Thyroid gland (tissue), 4 donors: Measurements from ENCODE around the gene UPF1. TPM values are rescaled to one million over a fixed set of nuclear protein-coding genes. Genes with fewer than 3 reads are reported as not detected.

Source experiments
- DNase-seq, 2 donors: peaks; one replicate each; pipeline ENCODE4 v3.0.0-alpha.2; 2019
- H3K27ac ChIP-seq, 3 donors: fragments of 200-600 bp; sonication (generic); 1 replicate in 2 of 3; 2 replicates in 1 of 3; pipeline ENCODE4 v1.5.1; 2016 to 2019; ENCODE audit warnings: mild to moderate bottlenecking in 1 of 3, moderate library complexity in 1 of 3
- H3K27me3 ChIP-seq: fragments of 200-600 bp; sonication (generic); one replicate; pipeline ENCODE4 v1.5.1; 2019
- H3K36me3 ChIP-seq, 2 donors: fragments of 200-600 bp; sonication (generic); one replicate each; pipeline ENCODE4 v1.5.1; 2016 to 2019
- H3K4me1 ChIP-seq, 2 donors: fragments of 200-600 bp; sonication (generic); one replicate each; pipeline ENCODE4 v1.5.1; 2017 to 2019
- H3K4me3 ChIP-seq, 3 donors: fragments of 200-600 bp; sonication (generic); replicated peaks in 1 of 3; 1 replicate in 2 of 3; 2 replicates in 1 of 3; pipeline ENCODE4 v1.5.1; 2016; ENCODE audit warnings: mild to moderate bottlenecking in 1 of 3
- H3K9me3 ChIP-seq: fragments of 200-600 bp; sonication (generic); one replicate; pipeline ENCODE4 v1.5.1; 2017
- POLR2A ChIP-seq, 2 donors: fragments of 450-650 bp; IDR thresholded peaks; one replicate each; pipeline ENCODE4 v1.6.1; 2017; ENCODE audit warnings: antibody characterized with exemption in 2 of 2, mild to moderate bottlenecking in 2 of 2, moderate library complexity in 1 of 2
- WGBS, 2 donors: methylation state at CpG; one replicate each; pipeline ENCODE4 v1.1.5; 2017; 5-methylcytosine and 5-hydroxymethylcytosine counted together
- intact Hi-C: fragments of 100-400 bp; cut with DNase I; formaldehyde crosslinking; loops from one replicate; pipeline ENCODE4 v1.15.1; 2023
- total RNA-seq, 4 donors: library from RNA; depleted of rRNA; stranded (reverse); fragments of >200 nt; gene quantifications; one replicate each; pipeline ENCODE4 v1.2.3, GENCODE V29; 2016
- TF ChIP-seq, protein P1 (sequence below), 6 experiments: fragments of 200-600 bp in 3 of 6; fragments of 450-650 bp in 3 of 6; sonication (generic) in 3 of 6; IDR thresholded peaks; one replicate each; pipeline ENCODE4 v1.5.1; 2016 to 2019; ENCODE audit warnings: antibody characterized with exemption in 6 of 6, mild to moderate bottlenecking in 2 of 6, inconsistent platforms in 1 of 6, moderate library complexity in 1 of 6

UPF1 gene
- total RNA-seq, 4 donors from 2014 or later: 56.7 to 122 (median 79.6) TPM

- no peaks in the 10 kb centered on the region for H3K9me3 ChIP-seq
- H3K27me3 ChIP-seq: no peaks in the 10 kb centered on the region
- peaks cover 97 to 98% of the 10 kb centered on the region in 2 donors for H3K36me3 ChIP-seq
- H3K4me3 ChIP-seq: no peak overlapping the region
- TF ChIP-seq, protein P1, sequence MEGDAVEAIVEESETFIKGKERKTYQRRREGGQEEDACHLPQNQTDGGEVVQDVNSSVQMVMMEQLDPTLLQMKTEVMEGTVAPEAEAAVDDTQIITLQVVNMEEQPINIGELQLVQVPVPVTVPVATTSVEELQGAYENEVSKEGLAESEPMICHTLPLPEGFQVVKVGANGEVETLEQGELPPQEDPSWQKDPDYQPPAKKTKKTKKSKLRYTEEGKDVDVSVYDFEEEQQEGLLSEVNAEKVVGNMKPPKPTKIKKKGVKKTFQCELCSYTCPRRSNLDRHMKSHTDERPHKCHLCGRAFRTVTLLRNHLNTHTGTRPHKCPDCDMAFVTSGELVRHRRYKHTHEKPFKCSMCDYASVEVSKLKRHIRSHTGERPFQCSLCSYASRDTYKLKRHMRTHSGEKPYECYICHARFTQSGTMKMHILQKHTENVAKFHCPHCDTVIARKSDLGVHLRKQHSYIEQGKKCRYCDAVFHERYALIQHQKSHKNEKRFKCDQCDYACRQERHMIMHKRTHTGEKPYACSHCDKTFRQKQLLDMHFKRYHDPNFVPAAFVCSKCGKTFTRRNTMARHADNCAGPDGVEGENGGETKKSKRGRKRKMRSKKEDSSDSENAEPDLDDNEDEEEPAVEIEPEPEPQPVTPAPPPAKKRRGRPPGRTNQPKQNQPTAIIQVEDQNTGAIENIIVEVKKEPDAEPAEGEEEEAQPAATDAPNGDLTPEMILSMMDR (IDR thresholded peaks at IDR 0.05): no peak
- no peak for TF ChIP-seq POLR2A (IDR thresholded peaks at IDR 0.05)
- no peak overlapping the region for H3K27ac ChIP-seq
- 65 to 79% methylated on average over 10 to 12 of the region's 12 CpGs for WGBS, 2 donors
- no peak for DNase-seq
- H3K4me1 ChIP-seq: peaks cover 0 to 6% of the 10 kb centered on the region in 2 donors
- intact Hi-C loops: no loop called here
These were observed 28.0 kb downstream of the UPF1 start for GRCh38 chr19:18859676-18860301.

DNA sequence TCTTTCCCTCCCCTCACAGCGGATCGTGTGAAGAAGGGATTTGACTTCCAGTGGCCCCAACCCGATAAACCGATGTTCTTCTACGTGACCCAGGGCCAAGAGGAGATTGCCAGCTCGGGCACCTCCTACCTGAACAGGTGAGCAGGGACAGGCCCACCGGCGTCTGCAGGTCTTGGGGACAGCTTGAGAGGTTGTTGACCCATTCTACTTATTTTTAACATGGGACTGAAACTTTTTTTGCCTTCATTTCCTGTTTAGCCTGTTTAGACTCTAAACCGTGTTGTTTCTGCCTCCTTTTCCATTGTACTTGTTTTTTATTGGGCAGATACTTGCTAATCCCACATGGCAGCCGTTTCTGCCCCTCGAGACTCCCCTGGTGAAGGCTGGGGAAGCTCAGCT is 28.5 kb downstream of the UPF1 start:
- H3K4me1 ChIP-seq: peaks cover 0 to 6% of the 10 kb centered on the region in 2 donors
- H3K4me3 ChIP-seq: no peak overlapping the region
- no peaks in the 10 kb centered on the region for H3K9me3 ChIP-seq
- no peaks in the 10 kb centered on the region for H3K27me3 ChIP-seq
- TF ChIP-seq, protein P1 (IDR thresholded peaks at IDR 0.05): no peak
- TF ChIP-seq POLR2A (IDR thresholded peaks at IDR 0.05): no peak
- H3K27ac ChIP-seq: no peak overlapping the region
- peaks cover 97 to 98% of the 10 kb centered on the region in 2 donors for H3K36me3 ChIP-seq
- intact Hi-C loops: no loop called here
- DNase-seq: no peak
- 74 to 84% methylated on average over 11 of the region's 11 CpGs for WGBS, 2 donors

GRCh38 chr19:18860725-18861124 is 29.0 kb downstream of the UPF1 start:
- TF ChIP-seq, protein P1 (IDR thresholded peaks at IDR 0.05): no peak
- TF ChIP-seq POLR2A (IDR thresholded peaks at IDR 0.05): no peak
- DNase-seq: no peak
- Histone ChIP-seq H3K9me3 (no peaks in the 10 kb centered on the region), H3K4me3 (no peak overlapping the region), H3K27ac (no peak overlapping the region), H3K4me1 (peaks cover 0 to 6% of the 10 kb centered on the region in 2 donors), H3K36me3 (peaks cover 97 to 98% of the 10 kb centered on the region in 2 donors), H3K27me3 (no peaks in the 10 kb centered on the region)
- intact Hi-C loops: no loop called here
- WGBS, 2 donors: 91 to 93% methylated on average over 9 to 16 of the region's 17 CpGs

GRCh38 chr19:18861235-18861634 is 29.5 kb downstream of the UPF1 start:
- H3K4me1 ChIP-seq: peaks cover 0 to 6% of the 10 kb centered on the region in 2 donors
- H3K36me3 ChIP-seq: peaks cover 97 to 98% of the 10 kb centered on the region in 2 donors
- intact Hi-C loops: no loop called here
- H3K9me3 ChIP-seq: no peaks in the 10 kb centered on the region
- H3K4me3 ChIP-seq: no peak overlapping the region
- DNase-seq: no peak
- TF ChIP-seq POLR2A (IDR thresholded peaks at IDR 0.05): no peak
- TF ChIP-seq, protein P1 (IDR thresholded peaks at IDR 0.05): no peak
- H3K27me3 ChIP-seq: no peaks in the 10 kb centered on the region
- WGBS, 2 donors: 92 to 94% methylated on average over 8 of the region's 9 CpGs
- no peak overlapping the region for H3K27ac ChIP-seq

DNA sequence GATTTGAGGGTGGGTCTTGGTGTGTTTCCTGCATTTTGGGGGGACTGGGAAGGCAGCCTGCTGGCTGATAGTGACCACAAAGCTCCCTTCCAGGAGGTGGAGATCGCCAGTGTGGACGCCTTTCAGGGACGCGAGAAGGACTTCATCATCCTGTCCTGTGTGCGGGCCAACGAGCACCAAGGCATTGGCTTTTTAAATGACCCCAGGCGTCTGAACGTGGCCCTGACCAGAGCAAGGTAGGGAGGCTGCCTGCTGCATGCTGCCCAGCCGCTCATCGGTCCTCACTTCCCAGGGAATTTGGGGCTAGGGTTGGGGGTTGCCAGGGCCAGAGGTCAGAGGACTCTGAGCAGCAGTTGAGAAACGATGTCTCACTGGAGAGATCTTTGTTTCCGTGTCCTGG is 30.2 kb downstream of the UPF1 start:
- Histone ChIP-seq H3K36me3 (peaks cover 97 to 98% of the 10 kb centered on the region in 2 donors), H3K27me3 (no peaks in the 10 kb centered on the region), H3K4me1 (peaks cover 0 to 6% of the 10 kb centered on the region in 2 donors), H3K4me3 (no peak overlapping the region), H3K27ac (no peak overlapping the region), H3K9me3 (no peaks in the 10 kb centered on the region)
- TF ChIP-seq POLR2A (IDR thresholded peaks at IDR 0.05): no peak
- TF ChIP-seq, protein P1 (IDR thresholded peaks at IDR 0.05): no peak
- intact Hi-C loops: no loop called here
- WGBS, 2 donors: 91% methylated on average over 12 of the region's 12 CpGs
- no peak for DNase-seq
